Fibroblast of peridontal ligament (primary cell): ENCODE measurements around the gene BSG.
"Not testable (repeated sequence)": the region's sequence is repeated elsewhere in the genome, so short reads cannot be mapped to it uniquely, and the experiment has no call there.

Source experiments
- DNase-seq: peaks from one replicate; pipeline ENCODE4 v3.0.0-alpha.2; 2010; ENCODE audit errors: extremely low read depth

BSG gene

DNA sequence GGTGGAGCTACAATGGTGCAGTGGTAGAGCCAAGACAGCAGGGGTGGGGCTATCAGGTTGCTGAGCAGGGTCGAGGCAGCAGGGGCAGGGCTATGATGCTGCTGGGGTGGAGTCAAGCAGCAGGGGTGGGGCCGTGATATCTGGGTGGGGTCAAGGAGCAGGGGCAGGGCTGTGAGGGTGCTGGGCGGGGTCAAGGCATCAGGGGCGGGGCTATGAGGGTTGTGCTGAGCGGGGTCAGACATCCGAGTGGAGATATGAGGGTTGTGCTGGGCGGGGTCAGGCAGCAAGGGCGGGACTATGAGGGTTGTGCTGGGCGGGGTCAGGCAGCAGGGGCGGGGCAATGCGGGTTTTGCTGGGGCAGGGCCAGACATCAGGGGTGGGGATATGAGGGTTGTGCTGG is 32.0 kb downstream of the BSG start:
- DNase-seq = no peak

DNA sequence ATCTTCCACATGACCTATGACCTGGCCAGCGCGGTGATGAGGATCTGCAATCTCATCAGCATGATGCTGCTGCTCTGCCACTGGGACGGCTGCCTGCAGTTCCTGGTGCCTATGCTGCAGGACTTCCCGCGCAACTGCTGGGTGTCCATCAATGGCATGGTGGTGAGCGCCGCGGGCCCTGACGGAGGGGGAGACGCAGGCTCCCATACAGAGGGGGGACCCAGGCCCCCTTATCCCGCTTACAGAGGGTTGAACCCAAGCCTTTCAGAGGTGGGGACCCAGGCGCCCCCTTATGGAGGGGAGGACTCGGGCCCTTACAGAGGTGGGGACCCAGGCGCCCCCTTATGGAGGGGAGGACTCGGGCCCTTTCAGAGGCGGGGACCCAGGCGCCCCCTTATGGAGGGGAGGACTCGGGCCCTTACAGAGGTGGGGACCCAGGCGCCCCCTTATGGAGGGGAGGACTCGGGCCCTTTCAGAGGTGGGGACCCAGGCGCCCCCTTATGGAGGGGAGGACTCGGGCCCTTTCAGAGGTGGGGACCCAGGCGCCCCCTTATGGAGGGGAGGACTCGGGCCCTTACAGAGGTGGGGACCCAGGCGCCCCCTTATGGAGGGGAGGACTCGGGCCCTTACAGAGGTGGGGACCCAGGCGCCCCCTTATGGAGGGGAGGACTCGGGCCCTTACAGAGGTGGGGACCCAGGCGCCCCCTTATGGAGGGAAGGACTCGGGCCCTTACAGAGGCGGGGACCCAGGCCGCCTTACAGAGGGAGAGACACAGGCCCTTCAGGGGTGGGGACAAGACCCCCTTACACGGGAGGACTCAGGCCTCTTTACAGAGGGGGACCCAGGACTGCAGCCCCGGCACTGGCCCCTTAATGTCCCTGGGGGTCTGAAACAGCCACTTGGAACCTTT is 32.9 kb downstream of the BSG start:
- DNase-seq = not testable (repeated sequence)

DNA sequence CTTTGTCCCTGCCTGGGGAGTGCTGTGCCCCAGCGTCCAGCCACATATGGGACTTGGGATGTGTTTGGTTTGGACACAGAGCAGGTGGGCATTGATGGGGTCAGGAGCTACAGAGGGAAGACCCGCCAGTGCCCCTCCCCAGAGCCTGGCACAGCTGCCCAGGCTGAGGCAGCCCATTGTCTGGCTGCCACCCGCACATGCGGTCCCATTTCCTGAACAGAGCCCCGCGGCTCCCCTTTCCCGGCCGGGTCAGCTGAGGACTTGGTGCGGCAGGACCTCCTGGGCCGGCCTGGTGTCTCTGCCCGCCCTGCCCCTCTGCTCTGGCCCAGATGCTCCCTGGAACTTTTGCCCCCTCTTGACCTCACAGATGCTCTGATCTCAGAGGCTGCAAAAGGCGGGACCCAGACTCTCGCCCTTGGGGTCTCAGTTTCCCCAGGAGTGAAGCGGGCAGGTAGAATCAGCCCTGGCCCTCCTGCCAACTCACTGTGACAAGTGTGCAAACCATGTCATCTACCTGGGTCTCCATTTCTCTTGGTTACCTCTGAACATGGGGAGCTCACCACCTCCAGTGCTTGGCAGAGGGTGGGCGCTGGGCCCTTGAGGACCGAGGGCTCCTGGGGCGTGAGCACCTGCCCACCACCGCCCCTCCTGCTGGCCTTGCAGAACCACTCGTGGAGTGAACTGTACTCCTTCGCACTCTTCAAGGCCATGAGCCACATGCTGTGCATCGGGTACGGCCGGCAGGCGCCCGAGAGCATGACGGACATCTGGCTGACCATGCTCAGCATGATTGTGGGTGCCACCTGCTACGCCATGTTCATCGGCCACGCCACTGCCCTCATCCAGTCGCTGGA is 35.1 kb downstream of the BSG start:
- no peak for DNase-seq

DNA sequence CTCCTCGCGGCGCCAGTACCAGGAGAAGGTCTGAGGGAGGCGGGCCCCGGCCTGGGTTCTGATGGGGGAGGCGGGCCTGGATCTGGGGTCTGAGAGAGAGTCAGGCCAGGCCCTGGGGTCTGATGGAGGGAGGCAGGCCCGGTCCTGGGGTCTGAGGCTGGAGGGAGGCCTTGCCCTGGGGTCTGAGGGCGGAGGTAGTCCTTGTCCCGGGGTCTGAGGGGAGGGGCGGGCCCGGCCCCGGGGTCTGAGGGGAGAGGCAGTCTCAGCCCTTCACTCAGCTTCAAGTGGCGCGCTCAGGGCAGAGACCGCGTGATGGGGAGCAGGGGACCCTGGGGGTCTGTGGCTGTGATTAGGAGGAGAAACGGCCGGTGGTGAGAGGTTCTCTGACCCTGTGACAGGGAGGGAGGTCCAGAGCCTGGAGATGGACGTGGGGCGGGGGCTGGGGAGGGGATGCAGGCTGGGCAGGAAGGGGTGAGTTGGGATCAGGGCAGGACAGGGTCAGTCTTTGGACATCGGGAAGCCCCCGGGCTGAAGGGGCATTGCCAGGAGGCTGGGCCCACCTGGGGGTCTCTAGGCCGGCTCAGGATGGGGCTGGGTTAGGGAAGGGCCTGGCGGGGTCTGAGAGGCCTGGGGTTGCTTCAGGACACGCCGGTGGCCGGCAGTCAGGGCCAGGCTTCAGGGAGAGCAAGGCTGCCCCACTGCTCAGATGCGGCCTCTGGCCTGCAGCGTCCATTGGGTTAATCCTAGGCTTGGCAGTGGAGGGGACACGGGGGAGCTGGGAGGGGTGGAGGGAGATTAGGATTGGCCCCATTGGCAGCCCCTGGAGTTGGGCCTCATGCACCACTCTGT is 36.0 kb downstream of the BSG start:
- DNase-seq = no peak

DNA sequence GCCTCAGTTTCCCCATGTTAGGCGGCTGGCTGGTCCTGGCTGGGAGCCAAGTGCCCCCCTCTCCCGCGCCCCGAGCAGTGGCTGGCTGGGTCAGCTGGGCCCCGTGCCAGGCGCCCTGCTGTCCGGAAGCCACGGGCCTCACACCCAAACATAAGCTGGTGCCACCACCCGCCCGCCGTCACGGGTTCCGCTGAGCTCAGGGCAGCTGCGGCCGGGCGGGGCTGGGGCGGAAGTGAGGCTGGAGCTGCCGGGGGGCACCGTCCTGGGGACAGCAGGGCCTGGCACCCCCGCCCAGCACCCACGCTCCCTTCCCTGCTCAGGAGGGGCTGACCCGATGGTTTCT is 36.6 kb downstream of the BSG start:
- no peak for DNase-seq

DNA sequence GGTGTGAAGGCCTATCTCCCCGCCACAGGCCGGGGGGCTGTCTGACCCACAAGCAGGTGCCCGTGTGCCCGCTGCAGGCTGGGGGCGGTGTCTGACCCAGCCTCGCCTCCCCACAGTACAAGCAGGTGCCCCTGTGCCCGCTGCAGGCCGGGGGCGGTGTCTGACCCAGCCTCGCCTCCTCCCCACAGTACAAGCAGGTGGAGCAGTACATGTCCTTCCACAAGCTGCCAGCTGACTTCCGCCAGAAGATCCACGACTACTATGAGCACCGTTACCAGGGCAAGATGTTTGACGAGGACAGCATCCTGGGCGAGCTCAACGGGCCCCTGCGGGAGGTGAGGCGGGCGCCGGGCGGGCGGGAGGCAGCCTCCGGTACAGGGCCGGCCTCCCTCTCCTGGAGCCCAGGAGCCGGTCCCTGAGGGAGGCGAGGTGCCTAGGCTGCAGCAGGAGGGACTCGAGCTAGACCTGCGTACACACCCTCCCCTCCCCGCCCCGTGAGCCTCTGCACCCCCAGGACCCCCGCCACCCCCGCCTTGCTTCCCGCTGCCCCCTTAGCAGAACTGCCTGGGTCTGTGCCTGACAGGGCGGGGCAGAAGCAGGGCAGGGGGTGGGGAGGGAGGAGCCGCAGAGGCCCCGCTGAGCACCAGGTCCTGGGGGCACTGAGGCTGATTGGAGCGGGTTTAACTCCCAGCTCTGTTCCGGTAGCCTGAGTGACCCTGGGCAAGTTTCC is 37.8 kb downstream of the BSG start:
- no peak for DNase-seq

DNA sequence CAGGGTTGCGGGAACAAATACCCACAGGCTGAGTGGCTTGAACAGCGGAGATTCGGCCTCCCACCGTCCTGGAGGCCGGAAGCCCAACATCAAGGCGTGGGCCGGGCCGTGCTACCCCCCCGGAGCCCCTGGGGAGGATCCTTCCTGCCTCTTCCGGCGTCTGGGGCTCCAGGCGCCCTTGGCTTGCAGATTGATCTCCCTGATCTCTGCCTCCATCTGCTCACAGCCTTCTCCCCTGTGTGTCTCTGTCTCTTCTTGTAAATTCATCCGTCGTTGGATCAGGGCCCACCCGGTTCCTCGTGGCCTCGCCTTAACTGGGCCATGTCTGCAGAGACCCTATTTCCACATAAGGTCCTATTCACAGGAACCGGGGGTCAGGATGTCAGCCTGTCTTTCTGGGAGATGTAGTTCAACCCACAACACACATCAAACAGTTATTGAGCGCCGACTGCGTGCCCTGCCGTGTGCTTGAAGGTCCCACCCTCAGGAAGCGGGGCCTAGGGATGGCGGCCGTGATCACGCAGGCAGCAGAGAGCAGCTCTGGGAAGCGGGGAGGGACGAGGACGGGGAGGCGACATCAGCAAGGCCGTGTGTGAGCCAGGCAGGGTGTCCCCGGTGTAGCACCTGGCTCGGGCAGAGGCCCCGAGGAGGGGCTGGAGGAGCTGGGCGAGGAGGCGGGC is 38.5 kb downstream of the BSG start:
- DNase-seq = peak; percentile 77

DNA sequence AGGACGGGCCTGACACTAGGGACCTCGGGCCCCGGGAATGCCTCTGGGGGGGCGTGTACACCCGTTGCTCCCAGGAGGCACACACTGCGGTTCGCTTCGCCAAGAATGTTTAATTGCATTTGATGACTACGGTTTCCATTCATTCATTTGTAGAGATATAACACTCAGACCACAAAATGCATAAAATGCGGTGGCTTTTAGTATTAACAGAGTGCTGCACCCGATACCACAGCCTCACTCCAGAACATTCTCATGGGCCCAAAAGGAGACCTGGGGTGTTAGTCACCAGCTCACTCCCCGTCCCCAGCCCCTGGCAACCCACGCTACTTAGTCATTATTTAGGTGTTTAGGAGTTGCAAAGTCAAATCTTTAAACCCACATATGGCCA is 39.1 kb downstream of the BSG start:
- peak; percentile 96 for DNase-seq

DNA sequence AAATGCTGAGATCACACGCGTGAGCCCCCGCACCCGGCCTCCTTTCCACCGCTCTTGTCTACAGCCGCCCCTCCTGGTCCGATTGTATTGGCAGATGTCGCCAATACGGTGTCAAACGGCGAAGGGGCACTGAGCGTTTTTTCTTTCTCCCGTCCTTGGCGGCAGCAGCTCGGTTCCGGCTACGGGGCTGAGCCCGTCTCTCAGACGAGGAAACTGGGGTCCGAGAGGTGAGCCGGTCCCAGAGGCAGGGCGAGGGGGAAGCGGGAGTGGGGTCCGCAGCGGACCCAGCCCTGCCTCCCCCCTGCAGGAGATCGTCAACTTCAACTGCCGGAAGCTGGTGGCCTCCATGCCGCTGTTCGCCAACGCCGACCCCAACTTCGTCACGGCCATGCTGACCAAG is 40.5 kb downstream of the BSG start:
- DNase-seq = no peak

DNA sequence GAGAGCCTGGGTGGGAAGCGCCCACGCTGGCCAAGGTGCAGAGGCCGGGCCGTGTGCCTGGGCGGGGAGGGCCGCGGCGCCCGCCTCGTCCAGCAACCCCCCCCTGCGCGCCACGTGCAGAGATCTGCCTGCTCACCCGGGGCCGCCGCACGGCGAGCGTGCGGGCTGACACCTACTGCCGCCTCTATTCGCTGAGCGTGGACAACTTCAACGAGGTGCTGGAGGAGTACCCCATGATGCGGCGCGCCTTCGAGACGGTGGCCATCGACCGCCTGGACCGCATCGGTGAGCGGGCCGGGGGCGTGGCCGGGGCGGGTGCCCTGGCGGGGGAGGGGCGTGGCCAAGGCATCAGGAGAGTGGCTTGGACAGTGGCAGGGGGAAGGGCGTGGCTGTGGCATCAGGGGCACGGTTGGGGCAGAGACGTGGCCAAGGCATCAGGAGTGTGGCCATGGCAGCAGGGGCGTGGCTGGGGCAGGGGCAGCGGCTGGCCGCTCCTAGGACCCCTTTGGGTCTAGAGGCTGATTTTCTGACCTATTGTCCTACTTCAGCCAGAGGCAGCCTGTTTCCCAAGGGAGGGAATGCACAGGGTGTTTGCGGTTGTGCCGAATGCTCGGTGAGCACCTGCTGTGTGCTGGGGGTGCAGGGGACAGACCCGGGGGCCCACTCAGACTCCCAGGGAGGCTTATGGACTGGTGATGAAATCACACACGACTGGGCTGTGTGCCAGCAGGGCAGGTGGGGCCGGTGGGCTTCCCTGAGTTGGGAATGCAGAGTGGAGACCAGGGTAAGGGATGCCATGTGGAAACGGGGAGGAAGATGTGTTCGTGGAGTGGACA is 41.6 kb downstream of the BSG start:
- DNase-seq = no peak

DNA sequence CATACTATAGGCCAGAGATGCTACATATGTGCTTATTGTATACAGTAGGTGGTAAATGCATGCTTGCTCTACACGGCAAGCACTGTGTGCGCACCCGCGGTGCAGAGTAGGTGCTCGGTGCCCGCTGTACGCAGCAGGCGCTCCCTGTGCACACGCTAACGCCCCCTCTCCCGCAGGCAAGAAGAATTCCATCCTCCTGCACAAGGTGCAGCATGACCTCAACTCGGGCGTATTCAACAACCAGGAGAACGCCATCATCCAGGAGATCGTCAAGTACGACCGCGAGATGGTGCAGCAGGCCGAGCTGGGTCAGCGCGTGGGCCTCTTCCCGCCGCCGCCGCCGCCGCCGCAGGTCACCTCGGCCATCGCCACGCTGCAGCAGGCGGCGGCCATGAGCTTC is 43.2 kb downstream of the BSG start:
- DNase-seq = no peak

DNA sequence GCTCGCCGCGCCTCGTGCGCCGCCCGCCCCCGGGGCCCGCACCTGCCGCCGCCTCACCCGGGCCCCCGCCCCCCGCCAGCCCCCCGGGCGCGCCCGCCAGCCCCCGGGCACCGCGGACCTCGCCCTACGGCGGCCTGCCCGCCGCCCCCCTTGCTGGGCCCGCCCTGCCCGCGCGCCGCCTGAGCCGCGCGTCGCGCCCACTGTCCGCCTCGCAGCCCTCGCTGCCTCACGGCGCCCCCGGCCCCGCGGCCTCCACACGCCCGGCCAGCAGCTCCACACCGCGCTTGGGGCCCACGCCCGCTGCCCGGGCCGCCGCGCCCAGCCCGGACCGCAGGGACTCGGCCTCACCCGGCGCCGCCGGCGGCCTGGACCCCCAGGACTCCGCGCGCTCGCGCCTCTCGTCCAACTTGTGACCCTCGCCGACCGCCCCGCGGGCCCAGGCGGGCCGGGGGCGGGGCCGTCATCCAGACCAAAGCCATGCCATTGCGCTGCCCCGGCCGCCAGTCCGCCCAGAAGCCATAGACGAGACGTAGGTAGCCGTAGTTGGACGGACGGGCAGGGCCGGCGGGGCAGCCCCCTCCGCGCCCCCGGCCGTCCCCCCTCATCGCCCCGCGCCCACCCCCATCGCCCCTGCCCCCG is 43.8 kb downstream of the BSG start:
- no peak for DNase-seq

DNA sequence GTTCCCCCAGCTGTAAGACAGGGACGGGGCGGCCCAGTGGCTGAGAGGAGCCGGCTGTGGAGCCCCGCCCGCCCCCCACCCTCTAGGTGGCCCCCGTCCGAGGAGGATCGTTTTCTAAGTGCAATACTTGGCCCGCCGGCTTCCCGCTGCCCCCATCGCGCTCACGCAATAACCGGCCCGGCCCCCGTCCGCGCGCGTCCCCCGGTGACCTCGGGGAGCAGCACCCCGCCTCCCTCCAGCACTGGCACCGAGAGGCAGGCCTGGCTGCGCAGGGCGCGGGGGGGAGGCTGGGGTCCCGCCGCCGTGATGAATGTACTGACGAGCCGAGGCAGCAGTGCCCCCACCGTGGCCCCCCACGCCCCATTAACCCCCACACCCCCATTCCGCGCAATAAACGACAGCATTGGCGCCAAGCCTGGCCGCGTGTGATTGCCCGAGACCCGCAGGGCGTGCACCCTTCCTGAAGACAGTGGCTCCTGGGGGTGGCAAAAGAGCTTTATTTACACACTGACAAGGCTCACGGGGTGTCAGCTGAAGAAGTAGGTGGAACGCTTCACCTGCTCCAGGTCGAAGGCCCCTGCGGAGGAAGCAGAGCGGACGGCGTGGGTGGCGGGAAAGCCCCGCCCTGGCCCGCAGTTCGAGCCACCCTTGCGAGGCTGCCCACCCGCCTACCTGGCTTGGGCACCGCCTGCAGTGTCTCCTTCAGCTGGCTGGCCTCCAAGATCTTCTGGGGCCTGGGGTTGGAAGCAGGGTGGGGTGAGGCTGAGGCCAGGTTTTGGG is 44.5 kb downstream of the BSG start:
- no peak for DNase-seq

DNA sequence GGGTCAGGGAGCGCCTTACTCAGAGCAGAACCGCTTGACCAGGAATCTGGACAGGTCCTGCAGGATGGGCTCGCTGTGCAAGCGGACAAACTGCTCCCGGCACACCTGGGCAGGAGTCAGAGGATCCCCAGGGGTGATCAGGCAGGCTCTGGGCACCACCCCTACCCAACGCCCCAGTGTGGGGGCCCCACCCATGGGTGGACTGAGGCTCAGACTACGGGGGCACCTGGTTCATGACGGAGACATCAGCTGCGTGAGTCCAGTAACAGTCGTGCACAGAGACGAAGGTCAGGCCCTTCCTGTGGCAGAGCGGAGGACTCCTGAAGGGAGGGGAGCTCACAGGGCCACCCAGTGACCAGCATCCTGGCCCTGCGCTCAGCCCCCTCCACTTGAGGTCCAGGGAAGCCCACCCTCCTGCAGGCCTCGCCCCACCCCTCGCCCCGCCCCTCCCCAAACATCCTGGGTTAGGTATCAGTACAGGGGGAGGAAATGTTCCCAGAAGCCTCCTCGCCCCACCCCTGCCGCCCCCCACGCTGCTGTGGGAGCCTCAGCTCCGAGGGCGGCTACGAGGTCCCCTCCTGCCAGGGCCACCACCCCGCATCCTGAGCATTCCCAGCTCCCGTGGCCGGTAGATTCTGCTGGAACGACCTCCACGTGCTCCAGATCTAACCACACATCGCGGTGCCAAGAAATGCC is 45.3 kb downstream of the BSG start:
- no peak for DNase-seq

DNA sequence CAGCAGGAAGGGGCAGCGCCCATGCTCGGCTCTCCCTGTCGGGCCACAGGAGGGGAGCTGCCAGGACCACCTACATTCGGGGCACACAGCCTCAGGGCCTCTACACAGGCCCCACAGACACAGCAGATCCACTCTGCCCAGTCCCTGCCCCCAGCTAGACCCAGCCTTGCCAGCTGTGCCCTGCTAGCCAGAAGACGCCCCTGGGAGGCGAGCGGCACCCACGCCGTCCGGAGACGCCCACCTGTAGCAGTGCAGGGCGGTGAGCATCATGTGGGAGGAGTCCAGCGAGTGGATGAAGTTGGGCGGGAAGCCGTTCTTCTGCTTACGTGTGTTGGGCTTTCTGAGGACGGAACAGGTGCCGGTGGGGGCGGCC is 45.8 kb downstream of the BSG start:
- no peak for DNase-seq

DNA sequence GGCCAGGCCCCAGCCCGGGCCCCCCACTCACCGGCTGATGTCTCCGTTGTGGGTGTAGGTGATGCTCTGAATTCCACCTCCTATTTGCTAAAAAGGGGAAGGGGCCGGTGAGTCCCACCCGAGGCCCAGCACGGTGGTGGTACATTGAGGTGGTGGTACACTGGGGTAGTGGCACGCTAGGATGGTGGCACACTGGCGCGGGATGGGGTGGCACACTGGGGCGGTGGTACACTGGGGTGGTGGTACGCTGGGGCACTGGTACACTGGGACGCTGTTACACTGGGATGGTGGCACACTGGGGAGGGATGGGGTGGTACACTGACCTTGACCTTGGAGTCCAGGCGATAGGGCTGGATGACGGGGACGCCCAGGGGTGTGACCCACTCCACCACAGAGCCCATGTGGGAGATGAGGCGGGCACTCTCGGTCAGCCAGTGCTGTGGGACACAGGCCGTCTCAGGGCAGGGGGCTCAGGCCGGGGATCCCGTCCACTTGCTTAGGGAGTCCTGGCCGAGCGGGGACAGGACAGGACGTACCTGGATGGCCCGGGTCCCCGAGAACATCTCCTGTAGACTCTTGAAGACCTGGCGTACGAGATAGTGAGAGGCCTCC is 46.4 kb downstream of the BSG start:
- no peak for DNase-seq

DNA sequence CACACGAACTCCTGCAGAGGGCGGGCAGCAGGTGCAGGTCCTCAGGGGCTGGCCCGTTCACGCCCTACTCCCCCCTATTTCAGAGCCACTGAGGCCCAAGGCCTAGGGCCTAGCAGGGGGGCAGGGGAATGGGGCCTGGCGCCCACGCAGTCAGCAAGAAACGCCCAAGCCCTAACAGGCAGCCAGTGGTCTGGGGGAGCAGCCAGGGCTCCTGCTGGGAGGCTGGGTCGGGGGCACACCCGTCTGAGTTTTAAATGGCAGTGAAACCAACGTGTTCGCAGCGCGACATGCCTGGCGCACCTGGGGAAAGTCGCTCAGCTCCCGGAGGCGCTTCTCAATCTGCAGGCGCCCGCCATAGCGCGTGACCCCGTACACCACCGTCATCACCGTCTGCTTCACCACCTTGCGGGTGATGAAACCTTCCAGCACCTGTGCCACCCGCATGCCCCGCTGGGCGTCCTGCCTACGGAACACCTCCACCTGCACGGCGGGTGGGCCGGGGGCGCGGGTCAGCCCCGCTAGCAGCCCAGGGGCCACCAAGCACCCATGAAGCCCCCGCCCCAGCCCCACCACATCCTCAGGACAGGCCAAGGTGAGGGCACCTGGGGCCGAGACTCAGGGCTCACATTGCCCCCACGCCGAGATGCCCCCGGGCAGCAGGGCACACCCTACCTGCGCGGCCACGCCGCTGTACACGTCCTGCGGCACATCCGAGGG is 47.0 kb downstream of the BSG start:
- no peak for DNase-seq
